HG02623 (cell line): ENCODE results near the gene AOC3.
"Not testable (repeated sequence)": the region's sequence is repeated elsewhere in the genome, so short reads cannot be mapped to it uniquely, and the experiment has no call there.

Experiments
- ATAC-seq: cut with Tn5 transposase; IDR thresholded peaks from one replicate; pipeline ENCODE4 v1.9.1; 2021; ENCODE audit warnings: moderate library complexity; ENCODE audit not compliant: unreplicated experiment

The AOC3 gene

DNA sequence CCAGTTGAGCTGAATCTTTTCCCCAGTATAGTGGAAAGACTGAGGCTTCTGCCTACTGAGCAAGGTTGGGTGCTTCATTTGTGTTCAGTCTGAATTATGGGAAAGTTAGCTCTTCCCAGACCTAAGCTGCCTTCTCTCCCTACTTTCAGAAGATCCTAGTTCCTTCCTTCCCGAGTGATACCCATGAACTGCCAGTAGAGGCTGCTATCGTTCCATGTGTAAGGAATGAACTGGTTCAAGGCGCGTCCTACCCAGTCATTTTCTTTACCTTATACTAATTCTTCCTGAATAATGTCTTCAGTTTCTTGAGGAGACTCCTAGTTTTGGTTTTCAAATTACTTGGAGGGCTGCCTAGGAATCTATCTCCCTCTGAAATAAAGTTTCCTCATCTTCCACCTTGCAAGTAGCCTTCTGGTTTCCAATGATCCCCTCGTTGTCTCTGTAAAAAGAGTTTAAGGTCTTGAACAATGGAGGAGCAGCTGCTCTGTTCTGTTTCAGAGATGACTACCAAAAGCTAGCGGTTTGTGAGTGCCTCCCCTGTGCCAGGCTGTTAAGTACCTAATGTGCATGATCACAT lies 7.6 kb upstream of the AOC3 start:
- ATAC-seq, result no peak

DNA sequence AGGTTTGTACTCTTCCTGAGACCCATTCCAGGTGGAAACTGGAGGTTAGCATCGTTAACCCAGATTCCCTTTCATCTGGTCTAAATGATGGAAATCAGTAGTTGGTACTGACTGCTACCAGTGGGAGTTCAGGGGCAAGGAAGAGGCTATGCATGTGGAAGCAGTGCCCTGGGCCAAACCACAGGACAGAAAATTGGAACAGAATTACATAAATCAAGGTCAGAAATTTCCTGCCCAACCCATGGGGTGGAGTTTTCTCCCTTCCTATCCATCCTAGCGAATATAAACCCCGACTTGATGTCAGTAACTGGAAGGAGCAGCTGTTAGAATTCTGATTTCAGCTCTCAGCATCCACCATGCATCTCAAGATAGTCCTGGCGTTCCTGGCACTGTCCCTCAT lies 6.7 kb upstream of the AOC3 start, which contains the start of gene AOC2:
TSS of gene AOC2 (plus strand) at position 310 of the 400 bp plus-strand sequence. CDS start at position 357, 47 bp downstream.
- ATAC-seq, result no peak

DNA sequence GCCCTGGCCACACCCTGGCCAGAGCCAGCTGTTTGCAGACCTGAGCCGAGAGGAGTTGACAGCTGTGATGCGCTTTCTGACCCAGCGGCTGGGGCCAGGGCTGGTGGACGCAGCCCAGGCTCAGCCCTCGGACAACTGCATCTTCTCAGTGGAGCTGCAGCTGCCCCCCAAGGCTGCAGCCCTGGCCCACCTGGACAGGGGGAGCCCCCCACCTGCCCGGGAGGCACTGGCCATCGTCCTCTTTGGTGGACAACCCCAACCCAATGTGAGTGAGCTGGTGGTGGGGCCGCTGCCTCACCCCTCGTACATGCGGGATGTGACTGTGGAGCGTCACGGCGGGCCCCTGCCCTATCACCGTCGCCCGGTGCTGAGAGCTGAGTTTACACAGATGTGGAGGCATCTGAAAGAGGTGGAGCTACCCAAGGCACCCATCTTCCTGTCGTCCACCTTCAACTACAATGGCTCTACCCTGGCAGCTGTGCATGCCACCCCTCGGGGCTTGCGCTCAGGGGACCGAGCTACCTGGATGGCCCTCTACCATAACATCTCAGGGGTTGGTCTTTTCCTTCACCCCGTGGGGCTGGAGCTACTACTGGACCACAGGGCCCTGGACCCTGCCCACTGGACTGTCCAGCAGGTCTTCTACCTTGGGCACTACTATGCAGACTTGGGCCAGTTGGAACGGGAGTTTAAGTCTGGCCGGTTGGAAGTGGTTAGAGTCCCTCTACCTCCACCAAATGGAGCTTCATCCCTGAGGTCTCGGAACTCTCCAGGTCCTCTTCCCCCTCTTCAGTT lies 6.0 kb upstream of the AOC3 start:
- ATAC-seq, result no peak

DNA sequence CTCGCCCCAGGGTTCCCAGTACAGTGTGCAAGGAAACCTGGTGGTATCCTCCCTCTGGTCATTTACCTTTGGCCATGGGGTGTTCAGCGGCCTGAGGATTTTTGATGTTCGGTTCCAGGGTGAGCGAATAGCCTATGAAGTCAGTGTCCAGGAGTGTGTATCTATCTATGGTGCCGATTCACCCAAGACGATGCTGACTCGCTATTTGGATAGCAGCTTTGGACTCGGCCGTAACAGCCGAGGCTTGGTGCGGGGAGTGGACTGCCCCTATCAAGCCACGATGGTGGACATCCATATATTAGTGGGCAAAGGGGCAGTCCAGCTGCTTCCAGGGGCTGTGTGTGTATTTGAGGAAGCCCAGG lies 5.5 kb upstream of the AOC3 start:
- ATAC-seq, result no peak

DNA sequence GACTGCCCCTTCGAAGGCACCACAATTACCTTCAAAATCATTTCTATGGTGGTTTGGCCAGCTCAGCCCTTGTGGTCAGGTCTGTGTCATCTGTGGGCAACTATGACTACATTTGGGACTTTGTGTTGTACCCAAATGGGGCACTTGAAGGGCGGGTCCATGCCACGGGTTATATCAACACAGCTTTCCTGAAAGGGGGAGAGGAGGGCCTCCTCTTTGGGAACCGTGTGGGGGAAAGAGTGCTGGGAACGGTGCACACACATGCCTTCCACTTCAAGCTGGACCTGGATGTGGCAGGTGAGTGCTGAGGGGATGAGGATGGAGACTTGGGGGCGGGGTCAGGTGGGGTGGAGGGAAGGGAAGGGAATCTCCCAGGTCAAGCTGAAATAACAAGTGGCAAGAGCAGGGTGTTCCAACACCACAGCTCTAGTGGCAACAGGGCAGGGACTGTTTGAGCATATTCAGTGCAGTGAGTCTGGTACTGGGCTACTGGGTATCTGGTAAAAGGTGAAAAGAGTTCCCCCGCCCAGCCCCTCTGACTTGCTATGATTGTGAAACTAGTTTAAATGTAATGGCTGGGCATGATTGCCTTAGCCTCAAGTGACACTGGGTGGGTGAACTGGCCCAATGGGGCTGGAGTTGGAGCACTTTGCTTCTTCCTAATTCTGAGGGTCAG lies 4.9 kb upstream of the AOC3 start:
- ATAC-seq, result no peak

DNA sequence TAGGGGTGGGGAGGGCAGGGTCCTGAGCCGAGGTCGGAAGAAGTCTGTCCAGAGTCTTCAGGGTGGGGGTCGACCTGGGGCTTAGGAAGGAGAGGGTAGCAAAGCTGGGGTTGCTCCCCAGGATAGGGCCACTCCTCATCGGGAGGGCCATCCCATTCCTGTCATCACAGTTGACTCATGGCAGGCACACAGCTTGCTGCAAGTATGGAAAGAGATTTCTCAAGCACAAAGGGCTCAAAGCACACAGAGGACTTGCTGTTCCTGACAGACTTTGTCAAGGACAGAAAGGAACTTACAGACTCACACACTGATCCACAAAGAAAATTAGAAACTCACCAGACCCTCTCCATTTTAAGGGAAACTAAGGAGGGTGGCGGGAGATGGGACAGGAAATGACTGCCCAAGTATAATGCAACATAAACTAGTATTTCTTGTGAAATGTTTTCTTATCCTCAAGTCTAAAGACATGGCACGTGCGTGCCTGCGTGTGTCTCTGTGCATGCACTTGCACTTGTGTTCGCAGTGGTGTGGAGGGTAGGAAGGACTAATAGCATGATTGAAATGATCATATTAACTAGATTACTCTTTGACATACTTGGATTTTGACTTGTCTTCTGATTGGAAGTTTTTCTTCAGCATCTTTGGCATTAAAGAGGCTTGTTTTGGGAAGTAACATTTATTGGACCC lies 4.3 kb upstream of the AOC3 start:
- ATAC-seq, result no peak

DNA sequence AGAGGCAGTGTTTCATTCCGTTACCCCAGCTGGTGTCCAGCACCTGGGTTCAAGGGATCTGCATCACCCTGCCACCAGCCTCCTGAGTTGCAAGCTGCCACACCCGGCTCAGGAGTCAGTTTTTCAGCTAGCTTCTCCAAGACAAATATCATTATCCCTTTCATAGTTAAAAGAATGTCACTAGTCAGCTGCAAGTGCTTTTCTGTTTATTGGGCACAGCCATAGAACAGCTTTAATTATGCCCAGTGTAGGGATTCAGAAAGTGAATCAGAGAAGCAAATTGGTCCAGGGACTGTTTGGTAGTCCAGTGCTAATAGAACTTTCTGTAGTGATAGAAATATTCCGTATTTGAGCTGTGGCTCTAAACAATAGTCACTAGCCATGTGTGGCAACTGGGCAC lies 2.9 kb upstream of the AOC3 start:
- no peak for ATAC-seq

DNA sequence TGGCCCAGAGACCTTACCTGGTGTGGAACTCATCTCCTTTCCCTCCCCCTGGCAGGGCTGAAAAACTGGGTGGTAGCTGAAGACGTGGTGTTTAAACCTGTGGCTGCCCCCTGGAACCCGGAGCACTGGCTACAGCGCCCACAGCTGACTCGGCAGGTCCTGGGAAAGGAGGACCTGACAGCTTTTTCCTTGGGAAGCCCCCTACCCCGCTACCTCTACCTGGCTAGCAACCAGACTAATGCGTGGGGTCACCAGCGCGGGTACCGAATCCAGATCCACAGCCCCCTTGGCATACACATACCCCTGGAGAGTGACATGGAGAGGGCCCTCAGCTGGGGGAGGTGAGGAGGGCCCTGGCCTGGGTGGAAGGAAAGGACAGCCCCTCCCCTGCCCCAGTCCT lies 2.0 kb upstream of the AOC3 start:
- ATAC-seq, result no peak

DNA sequence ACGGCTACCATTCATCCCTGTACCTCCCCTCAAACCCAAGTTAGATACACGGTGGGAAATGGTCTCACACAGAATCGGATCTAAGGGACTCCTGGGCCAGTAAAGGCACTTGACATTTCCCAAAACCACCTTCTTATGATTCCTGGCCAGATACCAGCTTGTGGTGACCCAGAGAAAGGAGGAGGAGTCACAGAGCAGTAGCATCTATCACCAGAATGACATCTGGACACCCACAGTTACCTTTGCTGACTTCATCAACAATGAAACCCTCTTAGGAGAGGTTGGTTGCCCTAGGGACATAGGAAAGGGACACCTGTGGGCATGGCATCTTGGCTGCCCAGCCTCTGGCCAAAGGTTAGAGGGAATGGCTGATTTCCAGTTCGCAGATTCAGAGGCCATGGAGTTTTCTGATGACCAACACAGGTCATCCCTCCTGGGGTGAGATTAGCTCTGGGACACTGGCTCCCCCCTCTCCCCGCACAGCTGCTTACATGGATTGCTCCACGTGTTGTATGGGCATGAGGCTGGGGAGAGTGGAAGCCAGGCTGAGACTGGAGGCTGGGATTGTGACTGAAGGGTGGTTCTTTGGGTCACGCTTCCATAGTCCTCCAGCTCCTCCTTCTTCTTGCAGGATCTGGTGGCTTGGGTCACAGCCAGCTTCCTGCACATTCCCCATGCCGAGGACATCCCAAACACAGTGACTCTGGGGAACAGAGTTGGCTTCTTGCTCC lies 1.4 kb upstream of the AOC3 start:
- ATAC-seq, result no peak

DNA sequence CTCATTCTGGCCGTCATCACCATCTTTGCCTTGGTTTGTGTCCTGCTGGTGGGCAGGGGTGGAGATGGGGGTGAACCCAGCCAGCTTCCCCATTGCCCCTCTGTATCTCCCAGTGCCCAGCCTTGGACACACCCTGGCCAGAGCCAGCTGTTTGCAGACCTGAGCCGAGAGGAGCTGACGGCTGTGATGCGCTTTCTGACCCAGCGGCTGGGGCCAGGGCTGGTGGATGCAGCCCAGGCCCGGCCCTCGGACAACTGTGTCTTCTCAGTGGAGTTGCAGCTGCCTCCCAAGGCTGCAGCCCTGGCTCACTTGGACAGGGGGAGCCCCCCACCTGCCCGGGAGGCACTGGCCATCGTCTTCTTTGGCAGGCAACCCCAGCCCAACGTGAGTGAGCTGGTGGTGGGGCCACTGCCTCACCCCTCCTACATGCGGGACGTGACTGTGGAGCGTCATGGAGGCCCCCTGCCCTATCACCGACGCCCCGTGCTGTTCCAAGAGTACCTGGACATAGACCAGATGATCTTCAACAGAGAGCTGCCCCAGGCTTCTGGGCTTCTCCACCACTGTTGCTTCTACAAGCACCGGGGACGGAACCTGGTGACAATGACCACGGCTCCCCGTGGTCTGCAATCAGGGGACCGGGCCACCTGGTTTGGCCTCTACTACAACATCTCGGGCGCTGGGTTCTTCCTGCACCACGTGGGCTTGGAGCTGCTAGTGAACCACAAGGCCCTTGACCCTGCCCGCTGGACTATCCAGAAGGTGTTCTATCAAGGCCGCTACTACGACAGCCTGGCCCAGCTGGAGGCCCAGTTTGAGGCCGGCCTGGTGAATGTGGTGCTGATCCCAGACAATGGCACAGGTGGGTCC lies 607 bp downstream of the AOC3 start:
- ATAC-seq, result not testable (repeated sequence)

DNA sequence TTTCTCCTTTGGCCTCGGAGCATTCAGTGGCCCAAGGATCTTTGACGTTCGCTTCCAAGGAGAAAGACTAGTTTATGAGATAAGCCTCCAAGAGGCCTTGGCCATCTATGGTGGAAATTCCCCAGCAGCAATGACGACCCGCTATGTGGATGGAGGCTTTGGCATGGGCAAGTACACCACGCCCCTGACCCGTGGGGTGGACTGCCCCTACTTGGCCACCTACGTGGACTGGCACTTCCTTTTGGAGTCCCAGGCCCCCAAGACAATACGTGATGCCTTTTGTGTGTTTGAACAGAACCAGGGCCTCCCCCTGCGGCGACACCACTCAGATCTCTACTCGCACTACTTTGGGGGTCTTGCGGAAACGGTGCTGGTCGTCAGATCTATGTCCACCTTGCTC lies 1.4 kb downstream of the AOC3 start:
- ATAC-seq, result no peak

DNA sequence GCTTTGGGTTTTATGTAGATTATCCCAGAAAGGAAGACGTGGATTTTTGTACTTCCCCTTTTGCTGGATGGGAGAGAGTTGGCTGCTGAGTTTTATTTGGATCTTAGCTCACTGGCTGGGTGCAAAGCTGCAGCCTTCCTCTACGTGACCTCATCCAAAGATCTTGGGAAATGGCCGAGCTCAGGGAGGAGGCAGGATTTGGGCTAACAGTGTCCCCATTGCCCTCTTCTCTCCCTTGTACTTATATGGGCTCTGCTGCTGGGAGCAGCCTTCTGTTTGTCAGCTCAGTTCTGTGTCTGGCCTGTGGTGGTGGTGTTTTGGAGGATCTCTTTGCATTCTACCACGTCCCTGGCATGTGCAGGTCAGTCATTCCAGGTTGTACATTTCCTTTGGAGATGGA lies 2.0 kb downstream of the AOC3 start:
- no peak for ATAC-seq

DNA sequence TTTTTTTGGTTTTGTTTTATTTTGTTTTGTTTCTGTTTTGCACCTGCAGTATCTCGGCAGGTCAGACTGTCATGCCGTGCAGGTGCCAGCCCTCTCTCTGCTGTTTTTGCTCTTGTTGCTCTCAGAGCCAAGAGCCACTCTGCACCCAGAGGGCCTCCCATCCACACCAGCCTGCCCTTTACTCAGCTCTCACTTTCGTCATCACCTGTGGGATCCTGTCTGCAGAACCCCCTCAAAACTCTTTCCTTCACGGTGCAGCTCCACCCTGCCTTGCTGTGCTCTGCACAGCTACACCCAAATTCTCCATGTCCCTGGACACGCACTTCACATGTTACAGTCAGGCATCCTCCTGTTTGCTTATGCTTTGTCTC lies 2.6 kb downstream of the AOC3 start:
- no peak for ATAC-seq

DNA sequence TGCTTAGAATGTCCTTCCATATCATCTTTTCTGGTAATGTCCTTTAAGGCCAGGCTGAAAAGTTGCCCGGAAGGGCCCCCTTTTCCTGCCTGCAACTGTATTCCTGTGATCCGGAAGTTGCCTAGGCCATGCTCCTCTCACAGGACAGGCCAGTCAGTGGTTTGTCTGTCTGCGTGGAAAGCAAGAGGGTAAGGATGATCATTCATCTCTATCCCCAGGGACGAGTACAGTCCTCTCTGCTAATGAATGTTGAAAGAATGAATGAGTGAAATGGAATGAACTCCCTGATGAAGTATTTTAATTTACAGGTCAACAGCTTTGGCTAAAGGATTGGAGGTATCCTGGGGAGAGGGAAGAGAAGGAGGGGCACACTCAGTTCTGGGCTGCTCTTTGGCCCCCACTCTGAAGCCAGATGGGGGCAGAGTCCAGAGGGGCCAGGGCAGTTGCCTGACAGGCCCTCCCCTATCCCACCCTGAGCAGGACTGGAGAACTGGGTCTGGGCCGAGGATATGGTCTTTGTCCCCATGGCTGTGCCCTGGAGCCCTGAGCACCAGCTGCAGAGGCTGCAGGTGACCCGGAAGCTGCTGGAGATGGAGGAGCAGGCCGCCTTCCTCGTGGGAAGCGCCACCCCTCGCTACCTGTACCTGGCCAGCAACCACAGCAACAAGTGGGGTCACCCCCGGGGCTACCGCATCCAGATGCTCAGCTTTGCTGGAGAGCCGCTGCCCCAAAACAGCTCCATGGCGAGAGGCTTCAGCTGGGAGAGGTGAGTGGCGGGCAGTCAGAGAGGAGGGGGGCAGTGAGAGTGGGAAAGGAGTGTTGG lies 3.2 kb downstream of the AOC3 start:
- ATAC-seq, result no peak

DNA sequence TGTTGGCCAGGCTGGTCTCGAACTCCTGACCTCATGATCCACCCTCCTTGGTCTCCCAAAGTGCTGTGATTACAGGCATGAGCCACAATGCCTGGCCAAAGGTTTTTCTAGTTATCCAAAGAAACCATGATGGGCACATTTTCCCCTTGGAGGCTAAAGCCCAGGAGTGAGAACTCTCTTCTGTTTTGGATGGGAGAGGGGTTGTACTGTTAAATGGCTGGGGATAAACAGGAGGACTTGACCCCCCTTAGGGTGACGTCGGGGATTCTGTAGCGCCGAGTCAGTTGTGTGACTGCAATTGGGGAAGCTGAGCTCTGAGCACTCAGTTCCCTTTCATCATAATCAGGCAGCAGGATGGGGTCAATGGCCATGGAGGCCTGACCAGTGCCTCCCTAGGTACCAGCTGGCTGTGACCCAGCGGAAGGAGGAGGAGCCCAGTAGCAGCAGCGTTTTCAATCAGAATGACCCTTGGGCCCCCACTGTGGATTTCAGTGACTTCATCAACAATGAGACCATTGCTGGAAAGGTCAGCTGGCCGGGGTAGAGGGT lies 4.1 kb downstream of the AOC3 start:
- no peak for ATAC-seq

DNA sequence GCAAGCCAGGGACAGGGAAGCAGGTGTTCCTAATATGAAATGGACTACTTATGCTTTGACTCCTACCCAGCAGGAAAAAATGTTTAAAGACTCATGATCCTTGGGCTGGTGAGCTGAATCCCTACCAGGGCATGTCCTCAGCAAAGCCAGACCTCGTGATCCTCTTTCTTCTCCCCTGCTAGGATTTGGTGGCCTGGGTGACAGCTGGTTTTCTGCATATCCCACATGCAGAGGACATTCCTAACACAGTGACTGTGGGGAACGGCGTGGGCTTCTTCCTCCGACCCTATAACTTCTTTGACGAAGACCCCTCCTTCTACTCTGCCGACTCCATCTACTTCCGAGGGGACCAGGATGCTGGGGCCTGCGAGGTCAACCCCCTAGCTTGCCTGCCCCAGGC lies 5.1 kb downstream of the AOC3 start:
- ATAC-seq, result not testable (repeated sequence)

DNA sequence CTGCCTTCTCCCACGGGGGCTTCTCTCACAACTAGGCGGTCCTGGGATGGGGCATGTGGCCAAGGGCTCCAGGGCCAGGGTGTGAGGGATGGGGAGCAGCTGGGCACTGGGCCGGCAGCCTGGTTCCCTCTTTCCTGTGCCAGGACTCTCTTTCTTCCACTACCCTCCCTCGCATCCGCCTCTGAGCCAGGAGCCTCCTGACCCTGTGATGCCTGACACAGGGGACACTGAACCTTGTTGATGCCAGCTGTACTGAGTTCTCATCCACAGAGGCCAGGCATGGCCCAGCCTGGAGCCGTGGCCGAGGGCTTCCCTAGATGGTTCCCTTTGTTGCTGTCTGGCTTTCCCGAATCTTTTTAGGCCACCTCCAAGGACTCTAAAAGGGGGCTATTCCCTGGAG lies 5.5 kb downstream of the AOC3 start:
- ATAC-seq, result not testable (repeated sequence)

DNA sequence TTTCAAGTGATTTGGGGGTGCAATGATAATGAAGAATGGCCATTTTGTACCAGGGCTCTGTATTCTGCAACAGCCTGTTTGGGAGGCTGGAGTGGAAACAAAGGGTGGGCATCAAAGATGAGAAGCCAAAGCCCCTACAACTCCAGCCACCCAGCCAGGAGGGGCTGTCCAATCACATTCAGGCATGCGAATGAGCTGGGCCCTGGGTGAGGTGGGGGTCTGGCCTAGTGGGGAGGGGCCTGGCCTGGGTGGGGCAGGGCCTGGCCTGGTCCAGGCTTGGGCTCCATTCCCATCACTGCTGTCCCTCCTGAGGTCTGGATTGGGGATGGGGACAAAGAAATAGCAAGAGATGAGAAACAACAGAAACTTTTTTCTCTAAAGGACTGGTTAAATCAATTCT lies 6.4 kb downstream of the AOC3 start:
- no peak for ATAC-seq

DNA sequence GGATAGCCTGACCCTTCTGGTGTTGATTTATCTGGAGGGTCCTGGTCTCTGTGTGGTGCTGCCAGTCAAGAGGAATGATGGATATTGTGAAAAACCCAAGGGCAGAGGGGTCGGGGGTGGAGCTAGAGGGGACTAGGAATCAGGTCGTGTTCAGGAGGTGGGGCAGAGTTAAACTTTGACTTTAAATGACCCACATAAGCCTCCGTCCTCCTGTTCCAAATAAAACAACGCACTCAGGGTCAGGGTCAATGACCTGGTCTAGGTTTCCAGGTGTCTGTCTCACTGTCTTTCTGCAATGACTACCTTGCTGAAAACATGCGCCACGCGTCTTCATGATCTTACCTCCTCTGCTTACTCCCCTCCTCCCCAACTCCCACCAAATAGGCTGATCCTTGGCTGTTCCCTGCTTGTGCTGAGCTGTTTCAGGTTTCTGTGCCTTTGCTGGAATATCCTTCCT lies 14.7 kb downstream of the AOC3 start:
- ATAC-seq, result no peak
